Central memory CD4-positive, alpha-beta T cell (primary cell): Measurements from ENCODE around the gene SHISA7.
A peak's percentile ranks its signal among the peaks of the same experiment; 100 is the strongest.
"Not testable (repeated sequence)": the region's sequence is repeated elsewhere in the genome, so short reads cannot be mapped to it uniquely, and the experiment has no call there.

Experiments
- DNase-seq: peaks from one replicate; pipeline ENCODE4 v3.0.0; 2022

The SHISA7 gene

DNA sequence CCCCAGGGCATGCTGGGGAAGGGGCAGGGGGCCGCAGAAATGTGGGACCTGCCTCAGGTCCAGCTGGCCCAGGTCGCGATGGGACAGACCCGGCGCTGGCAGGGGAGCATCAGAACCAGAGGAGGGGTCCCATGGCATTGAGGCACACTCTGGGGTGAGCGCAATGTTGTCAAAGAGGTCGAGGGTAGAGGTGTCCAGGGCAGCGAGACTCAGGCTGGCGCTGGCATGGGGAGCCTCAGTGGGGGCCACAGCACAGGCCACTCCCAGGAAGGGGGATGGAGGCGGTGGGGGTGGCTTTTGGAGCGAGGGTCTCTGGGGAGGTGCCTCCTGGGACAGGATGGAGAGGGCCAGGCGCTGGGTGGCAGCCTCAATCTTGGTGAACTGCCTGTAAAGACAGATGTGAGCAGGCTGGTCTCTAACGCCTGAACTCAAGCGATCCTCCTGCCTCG lies 20.5 kb upstream of the SHISA7 start:
- DNase-seq = no peak

- DNase-seq = no peak
Observed at GRCh38 chr19:55462722-55463121, 19.6 kb upstream of the SHISA7 start.

- no peak for DNase-seq
Observed at GRCh38 chr19:55461974-55462626, 19.0 kb upstream of the SHISA7 start.

GRCh38 chr19:55461259-55461973 lies 18.3 kb upstream of the SHISA7 start, which contains the start of gene ISOC2:
ISOC2 (minus strand) TSS chr19:55461642; CDS start chr19:55456486, 5,156 bp downstream.
- DNase-seq = peak; percentile 100

DNA sequence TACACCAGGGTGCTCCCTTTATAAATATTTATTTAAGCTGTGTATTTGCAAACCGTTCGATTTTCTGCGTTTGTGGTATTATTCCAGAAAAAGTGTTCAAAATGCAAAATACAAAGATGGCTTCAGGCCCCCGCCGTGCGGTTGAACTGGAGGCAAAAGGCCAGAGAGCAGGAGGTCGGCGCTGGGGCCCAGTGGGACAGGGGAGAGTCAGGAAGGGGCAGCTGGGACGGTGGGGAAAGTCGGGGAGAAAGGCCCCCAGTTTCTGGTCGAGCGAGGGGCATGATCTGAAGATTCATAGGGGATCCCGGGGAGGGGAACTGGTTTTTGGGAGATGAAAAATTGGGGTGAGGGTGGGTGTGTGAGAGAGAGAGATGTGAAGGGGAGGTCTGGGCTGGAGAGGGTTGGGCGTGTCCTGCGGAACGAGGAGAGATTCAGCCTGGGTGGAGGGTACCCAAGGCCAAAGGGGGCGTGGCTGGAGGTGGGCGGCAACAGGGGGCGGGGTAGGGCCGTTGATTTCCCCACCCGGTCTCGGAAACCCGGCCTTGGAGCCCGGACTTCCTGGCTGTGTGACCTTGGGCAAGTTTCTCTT lies 17.7 kb upstream of the SHISA7 start:
- DNase-seq = no peak

- DNase-seq = no peak
Observed at GRCh38 chr19:55459950-55460657, 17.0 kb upstream of the SHISA7 start.

DNA sequence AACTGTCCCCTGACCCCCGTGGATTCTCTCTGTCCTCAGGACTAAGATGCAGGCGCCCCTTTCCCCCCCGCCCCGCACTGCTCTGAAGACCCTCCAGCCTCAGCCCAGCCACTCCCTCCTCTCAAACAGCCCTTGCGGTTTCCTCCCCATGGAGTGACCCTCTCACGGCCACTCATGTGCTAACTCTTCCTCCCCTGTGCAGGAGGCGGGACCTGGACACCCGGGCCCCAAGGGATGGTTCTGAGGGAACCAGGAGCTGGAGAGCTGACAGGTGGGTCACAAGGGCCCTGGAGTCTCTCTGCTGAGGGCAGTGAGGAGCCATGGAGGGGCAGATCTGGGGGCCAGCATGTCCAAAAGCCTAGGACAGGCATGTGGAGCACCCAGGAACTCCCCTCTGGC lies 16.4 kb upstream of the SHISA7 start:
- DNase-seq = no peak

GRCh38 chr19:55457683-55458457 lies 14.8 kb upstream of the SHISA7 start:
- no peak for DNase-seq

DNA sequence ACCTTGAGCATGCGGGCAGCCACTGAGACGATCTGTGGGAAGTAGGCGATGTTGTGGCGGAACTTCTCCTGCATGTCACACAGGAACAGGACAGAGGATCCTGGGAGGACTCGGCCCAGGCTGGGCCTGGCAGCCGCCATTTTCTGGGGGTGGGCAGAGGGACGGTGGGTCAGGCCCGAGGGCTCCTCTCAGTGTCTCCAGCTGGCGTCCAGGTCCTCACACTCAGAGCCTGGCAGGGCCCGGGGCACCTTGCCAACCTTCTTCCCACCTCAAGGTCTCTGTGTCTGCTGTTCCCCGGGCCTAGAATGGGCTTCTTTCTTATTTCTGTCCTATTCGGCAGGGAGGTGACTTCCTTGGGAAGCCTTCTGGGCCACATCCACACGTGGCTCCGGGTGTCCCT lies 13.2 kb upstream of the SHISA7 start:
- no peak for DNase-seq

GRCh38 chr19:55455576-55456235 lies 12.6 kb upstream of the SHISA7 start:
- DNase-seq = no peak

DNA sequence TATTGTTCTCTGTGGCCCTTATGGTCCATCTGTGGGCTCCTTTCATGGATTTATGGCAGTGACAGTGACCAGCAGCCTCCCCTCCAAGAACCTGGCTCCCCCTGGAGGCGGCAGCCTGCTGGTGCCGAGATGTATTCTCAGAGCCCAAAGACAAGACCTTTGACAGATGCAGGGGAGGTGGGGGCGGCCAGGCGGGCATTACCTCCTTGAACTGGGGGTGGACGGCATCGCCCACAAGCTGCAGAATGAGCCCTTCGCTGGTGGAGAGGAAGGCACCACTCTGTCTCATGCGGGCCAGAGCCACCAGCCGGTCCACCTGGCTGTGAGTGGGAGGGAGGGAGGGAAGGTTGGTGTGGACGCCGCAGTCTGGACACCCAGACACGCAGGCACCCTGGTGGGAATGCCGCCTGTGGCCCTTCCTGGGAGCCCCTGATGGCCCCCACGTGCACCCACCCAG lies 11.7 kb upstream of the SHISA7 start:
- DNase-seq = no peak

GRCh38 chr19:55453511-55454260 lies 10.6 kb upstream of the SHISA7 start:
- no peak for DNase-seq

DNA sequence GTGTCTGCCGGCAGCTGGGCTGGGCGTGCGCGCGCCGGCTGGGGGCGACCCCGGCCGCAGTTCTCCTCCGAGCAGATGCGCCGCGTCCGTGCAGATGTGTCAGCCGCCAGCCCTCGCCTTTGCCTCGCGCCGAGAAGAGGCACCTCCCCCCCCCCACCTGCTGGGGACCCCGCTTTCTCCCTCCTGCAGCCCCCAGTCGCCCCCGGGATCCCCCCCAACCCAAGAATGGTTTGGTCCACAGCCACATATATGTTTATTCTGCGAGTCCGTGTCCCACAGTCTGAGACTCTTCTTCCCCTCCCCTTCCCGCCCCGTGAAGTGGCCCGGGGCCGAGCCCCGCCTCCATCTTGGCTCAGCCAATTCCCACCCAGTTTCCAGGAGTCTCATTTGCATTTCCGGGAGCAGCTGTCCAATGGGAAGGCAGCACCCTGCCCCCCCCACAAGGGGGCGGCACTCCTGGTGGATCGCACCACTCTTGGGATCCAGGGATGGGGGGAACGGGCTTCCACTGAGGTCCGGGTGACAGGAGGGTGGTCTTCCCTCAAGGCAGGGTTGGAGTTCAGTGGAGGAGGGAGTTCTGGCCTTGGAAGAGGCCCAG lies 9.7 kb upstream of the SHISA7 start:
- DNase-seq = no peak

- DNase-seq = no peak
Observed at GRCh38 chr19:55451965-55452748, 9.1 kb upstream of the SHISA7 start.

DNA sequence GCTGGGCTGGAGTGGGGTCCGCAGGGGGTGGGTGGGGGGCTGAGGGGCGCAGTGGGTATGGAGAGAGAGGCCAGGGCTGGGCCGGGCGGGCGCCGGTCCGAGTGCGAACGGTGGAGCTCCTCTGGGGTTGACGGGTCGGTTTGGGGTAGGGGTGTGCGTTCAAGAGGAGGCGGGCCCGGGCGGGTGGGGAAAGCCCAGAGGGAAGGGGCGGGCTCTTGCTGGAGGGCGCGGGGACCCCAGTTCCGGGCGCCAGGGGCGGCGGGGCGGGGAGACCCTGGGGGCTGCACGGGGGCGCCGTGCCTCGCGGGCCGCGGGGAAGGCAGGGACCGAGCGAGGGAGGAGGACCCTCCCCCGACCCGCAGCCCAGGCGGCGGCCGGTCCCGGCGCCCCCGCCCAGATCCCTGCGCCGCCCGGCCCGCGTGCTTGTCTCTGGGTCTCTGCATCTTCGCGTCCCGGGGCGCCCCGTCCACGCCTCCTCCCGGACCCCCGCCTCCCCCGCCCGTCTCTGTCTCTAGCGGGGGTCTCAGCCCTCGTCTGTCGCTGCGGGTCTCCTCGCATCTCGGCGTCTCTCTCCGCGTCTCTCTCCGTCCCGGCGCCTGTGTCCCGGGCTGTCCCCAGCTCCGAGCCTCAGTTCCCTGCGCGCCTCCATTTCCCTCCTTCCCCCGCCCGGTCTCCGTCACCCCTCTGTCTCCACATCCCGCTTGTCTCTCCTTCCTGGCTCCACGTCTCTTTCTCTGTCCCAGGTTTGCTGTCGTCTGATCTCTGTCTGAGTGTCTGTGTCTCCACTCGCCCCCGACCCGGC lies 8.3 kb upstream of the SHISA7 start:
- no peak for DNase-seq

DNA sequence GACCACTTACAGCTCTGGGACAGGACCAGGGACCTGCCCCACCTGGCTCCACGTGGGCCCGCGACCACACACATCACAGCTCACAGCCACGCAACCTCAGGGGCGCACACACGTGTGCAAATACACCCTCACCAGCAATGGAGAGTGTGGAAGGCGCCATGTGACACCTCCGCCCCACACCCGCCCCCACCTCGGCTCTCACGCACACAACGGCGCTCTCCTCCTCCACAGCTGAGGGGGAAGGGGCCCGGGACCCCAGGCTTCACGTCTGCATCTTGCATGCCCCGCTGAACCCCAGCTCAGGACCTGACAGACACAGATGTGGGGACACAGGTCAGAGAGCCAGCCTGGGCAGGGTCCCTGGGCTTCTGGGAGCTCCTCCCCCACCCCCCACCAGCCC lies 6.4 kb upstream of the SHISA7 start:
- no peak for DNase-seq

- DNase-seq = not testable (repeated sequence)
Observed at GRCh38 chr19:55448175-55448490, 5.0 kb upstream of the SHISA7 start.

GRCh38 chr19:55447421-55448174 lies 4.5 kb upstream of the SHISA7 start:
- no peak for DNase-seq
